Activated CD4-positive, alpha-beta memory T cell treated with anti-CD3 and anti-CD28 coated beads, Interleukin-2, amount 10 ng/mL, durations not matched to agents 7 days and 5 days (primary cell): Measurements from ENCODE around the gene CLCNKB. TPM values are rescaled to one million over a fixed set of nuclear protein-coding genes. Genes with fewer than 3 reads are reported as not detected.
"Not testable (repeated sequence)": the region's sequence is repeated elsewhere in the genome, so short reads cannot be mapped to it uniquely, and the experiment has no call there.

Experiments
- CTCF ChIA-PET: fragments of 350-600 bp; sonication (Branson Sonifier 250); formaldehyde crosslinking; loops from one replicate; lab custom pipeline; 2021; ENCODE audit warnings: antibody characterized with exemption, inconsistent platforms; lab: Charles Lee
- POLR2A ChIA-PET: fragments of 350-600 bp; sonication (Branson Sonifier 250); formaldehyde crosslinking; loops from one replicate; lab custom pipeline; 2021; ENCODE audit warnings: antibody characterized with exemption; lab: Charles Lee
- DNase-seq: peaks from one replicate; pipeline ENCODE4 v3.0.0-alpha.2; 2020
- H3K27ac Mint-ChIP-seq: one replicate; pipeline ENCODE4 v1.8.0; 2021; ENCODE audit warnings: mild to moderate bottlenecking, mixed read lengths
- H3K27me3 Mint-ChIP-seq: one replicate; pipeline ENCODE4 v1.8.0; 2021; ENCODE audit warnings: mixed read lengths
- H3K36me3 Mint-ChIP-seq: one replicate; pipeline ENCODE4 v1.8.0; 2021; ENCODE audit warnings: low read depth, mixed read lengths
- H3K4me1 Mint-ChIP-seq: one replicate; pipeline ENCODE4 v1.8.0; 2021; ENCODE audit warnings: mixed read lengths
- H3K4me3 Mint-ChIP-seq: one replicate; pipeline ENCODE4 v1.8.0; 2021; ENCODE audit warnings: mild to moderate bottlenecking, mixed read lengths
- H3K9me3 Mint-ChIP-seq: one replicate; pipeline ENCODE4 v1.8.0; 2021; ENCODE audit warnings: mixed read lengths
- total RNA-seq, 2 experiments: library from RNA; stranded (reverse); gene quantifications; one replicate each; pipeline ENCODE4 v1.2.3, GENCODE V29; 2021

CLCNKB gene
- not detected for total RNA-seq

- no peak for DNase-seq
- Mint-ChIP-seq H3K4me1 (no peaks in the 10 kb centered on the region), H3K9me3 (no peaks in the 10 kb centered on the region), H3K27ac (no peak within 1 kb of the TSS), H3K4me3 (no peak within 1 kb of the TSS), H3K36me3 (no peaks in the 10 kb centered on the region), H3K27me3 (peaks cover 13% of the 10 kb centered on the region)
- ChIA-PET POLR2A (interaction anchor here (0.6 kb wide), 1 partner anchor 515 kb away, joined by 4 read pairs; no protein-coding TSS in a partner anchor), CTCF (interaction anchor here (1.1 to 1.4 kb wide), 2 partner anchors 33 to 228 kb away, joined by 3 to 4 read pairs; no protein-coding TSS in a partner anchor)
Measured at GRCh38 chr1:16043521-16043920, at the start of gene CLCNKB. TSS of gene CLCNKB (plus strand) at chr1:16043782. CDS start at chr1:16044493, 711 bp downstream.

- ChIA-PET POLR2A (no interaction called here), CTCF (interaction anchor here (1.0 to 2.0 kb wide), 2 partner anchors 46 to 179 kb away, joined by 3 to 14 read pairs; no protein-coding TSS in a partner anchor)
- H3K27me3 Mint-ChIP-seq: peaks cover 7% of the 10 kb centered on the region
- no peak overlapping the region for H3K4me3 Mint-ChIP-seq
- no peaks in the 10 kb centered on the region for H3K9me3 Mint-ChIP-seq
- DNase-seq: no peak
- H3K36me3 Mint-ChIP-seq: no peaks in the 10 kb centered on the region
- H3K27ac Mint-ChIP-seq: no peak overlapping the region
- no peaks in the 10 kb centered on the region for H3K4me1 Mint-ChIP-seq
Measured at GRCh38 chr1:15994081-15994480, 49.5 kb upstream of the CLCNKB start.

GRCh38 chr1:15994590-15995351, 48.8 kb upstream of the CLCNKB start:
- POLR2A ChIA-PET: no interaction called here
- H3K27ac Mint-ChIP-seq: no peak overlapping the region

GRCh38 chr1:15997076-15997585, 46.5 kb upstream of the CLCNKB start:
- ChIA-PET CTCF (interaction anchor here (0.9 kb wide), 1 partner anchor 181 kb away, joined by 4 read pairs; no protein-coding TSS in a partner anchor), POLR2A (no interaction called here)
- DNase-seq: no peak
- no peaks in the 10 kb centered on the region for H3K9me3 Mint-ChIP-seq
- H3K36me3 Mint-ChIP-seq: no peaks in the 10 kb centered on the region
- H3K27me3 Mint-ChIP-seq: peaks cover 13% of the 10 kb centered on the region
- no peak overlapping the region for H3K4me3 Mint-ChIP-seq
- no peaks in the 10 kb centered on the region for H3K4me1 Mint-ChIP-seq
- H3K27ac Mint-ChIP-seq: no peak overlapping the region

More at GRCh38 chr1:15994590-15995351, 48.8 kb upstream of the CLCNKB start:
- H3K27me3 Mint-ChIP-seq: peaks cover 9% of the 10 kb centered on the region
- CTCF ChIA-PET: interaction anchor here (1.4 to 2.0 kb wide), 3 partner anchors 11 to 203 kb away, joined by 4 to 14 read pairs (median 4); no protein-coding TSS in a partner anchor
- no peaks in the 10 kb centered on the region for H3K36me3 Mint-ChIP-seq
- no peaks in the 10 kb centered on the region for H3K4me1 Mint-ChIP-seq
- H3K4me3 Mint-ChIP-seq: no peak overlapping the region
- peak; percentile 58 for DNase-seq
- H3K9me3 Mint-ChIP-seq: no peaks in the 10 kb centered on the region

- CTCF ChIA-PET: interaction anchor here (0.9 to 1.1 kb wide), 4 partner anchors 10 to 205 kb away, joined by 3 to 4 read pairs (median 4); no protein-coding TSS in a partner anchor
- no peaks in the 10 kb centered on the region for H3K36me3 Mint-ChIP-seq
- no peak overlapping the region for H3K4me3 Mint-ChIP-seq
- no peaks in the 10 kb centered on the region for H3K4me1 Mint-ChIP-seq
- POLR2A ChIA-PET: no interaction called here
- H3K9me3 Mint-ChIP-seq: no peaks in the 10 kb centered on the region
- DNase-seq: no peak
- peaks cover 13% of the 10 kb centered on the region for H3K27me3 Mint-ChIP-seq
- H3K27ac Mint-ChIP-seq: no peak overlapping the region
Measured at GRCh38 chr1:15997637-15998280, 45.8 kb upstream of the CLCNKB start.

- Mint-ChIP-seq H3K36me3 (no peaks in the 10 kb centered on the region), H3K9me3 (no peaks in the 10 kb centered on the region), H3K4me3 (no peak overlapping the region), H3K4me1 (no peaks in the 10 kb centered on the region), H3K27ac (no peak overlapping the region), H3K27me3 (peaks cover 13% of the 10 kb centered on the region)
- ChIA-PET CTCF (no interaction called here), POLR2A (no interaction called here)
- no peak for DNase-seq
Measured at GRCh38 chr1:15998929-15999328, 44.7 kb upstream of the CLCNKB start.

- H3K27ac Mint-ChIP-seq, H3K9me3 Mint-ChIP-seq, H3K36me3 Mint-ChIP-seq, H3K4me1 Mint-ChIP-seq, CTCF ChIA-PET, H3K4me3 Mint-ChIP-seq, DNase-seq: not testable (repeated sequence)
- peaks cover 13% of the 10 kb centered on the region for H3K27me3 Mint-ChIP-seq
- POLR2A ChIA-PET: interaction anchor here (0.6 kb wide), 1 partner anchor 232 kb away, joined by 4 read pairs; no protein-coding TSS in a partner anchor
Measured at GRCh38 chr1:16001274-16001673, 42.3 kb upstream of the CLCNKB start.

GRCh38 chr1:16005597-16005996, 38.0 kb upstream of the CLCNKB start:
- Mint-ChIP-seq H3K36me3 (no peaks in the 10 kb centered on the region), H3K27ac (no peak overlapping the region), H3K4me3 (no peak overlapping the region), H3K9me3 (no peaks in the 10 kb centered on the region), H3K27me3 (peaks cover 6% of the 10 kb centered on the region), H3K4me1 (peaks cover 8% of the 10 kb centered on the region)
- no peak for DNase-seq
- ChIA-PET CTCF (interaction anchor here (0.9 to 3.0 kb wide), 4 partner anchors 11 to 214 kb away, joined by 4 to 13 read pairs (median 6); no protein-coding TSS in a partner anchor), POLR2A (no interaction called here)

- CTCF ChIA-PET: interaction anchor here (0.9 to 3.0 kb wide), 4 partner anchors 11 to 214 kb away, joined by 4 to 13 read pairs (median 6); no protein-coding TSS in a partner anchor
- Mint-ChIP-seq H3K4me3 (no peak overlapping the region), H3K36me3 (no peaks in the 10 kb centered on the region), H3K4me1 (peaks cover 8% of the 10 kb centered on the region), H3K27ac (no peak overlapping the region), H3K27me3 (peaks cover 3% of the 10 kb centered on the region), H3K9me3 (no peaks in the 10 kb centered on the region)
- POLR2A ChIA-PET: no interaction called here
- no peak for DNase-seq
Measured at GRCh38 chr1:16006010-16006409, 37.6 kb upstream of the CLCNKB start.

- POLR2A ChIA-PET: no interaction called here
- no peak overlapping the region for H3K4me3 Mint-ChIP-seq
- DNase-seq: no peak
- H3K27ac Mint-ChIP-seq: no peak overlapping the region
- H3K27me3 Mint-ChIP-seq: peaks cover 6% of the 10 kb centered on the region
- no peaks in the 10 kb centered on the region for H3K36me3 Mint-ChIP-seq
- CTCF ChIA-PET: interaction anchor here (0.7 to 3.0 kb wide), 15 partner anchors 9 to 349 kb away, joined by 3 to 13 read pairs (median 4); partner anchors contain the start of gene ZBTB17
- no peaks in the 10 kb centered on the region for H3K9me3 Mint-ChIP-seq
- H3K4me1 Mint-ChIP-seq: peaks cover 8% of the 10 kb centered on the region
Measured at GRCh38 chr1:16006552-16007485, 36.8 kb upstream of the CLCNKB start.

GRCh38 chr1:16007671-16008341, 35.8 kb upstream of the CLCNKB start:
- H3K9me3 Mint-ChIP-seq: no peaks in the 10 kb centered on the region
- no peak for DNase-seq
- ChIA-PET POLR2A (no interaction called here), CTCF (interaction anchor here (0.7 to 3.0 kb wide), 12 partner anchors 10 to 348 kb away, joined by 3 to 13 read pairs (median 4); partner anchors contain the start of gene ZBTB17)
- no peaks in the 10 kb centered on the region for H3K36me3 Mint-ChIP-seq
- H3K4me1 Mint-ChIP-seq: peaks cover 13% of the 10 kb centered on the region
- no peak overlapping the region for H3K4me3 Mint-ChIP-seq
- H3K27me3 Mint-ChIP-seq: peaks cover 10% of the 10 kb centered on the region
- no peak overlapping the region for H3K27ac Mint-ChIP-seq
